Hepatocyte (in vitro differentiated cells): ENCODE measurements around the gene RAP1GDS1. TPM values are rescaled to one million over a fixed set of nuclear protein-coding genes. Genes with fewer than 3 reads are reported as not detected.

Source experiments
- DNase-seq: peaks from one replicate; pipeline ENCODE4 v3.0.0-alpha.2; 2016; ENCODE audit warnings: low spot score
- H2AFZ ChIP-seq: fragments of 200-600 bp; sonication (generic); 2 replicates; pipeline ENCODE4 v1.6.0; 2016; ENCODE audit warnings: antibody characterized with exemption, mild to moderate bottlenecking
- H3K27ac ChIP-seq: fragments of 200-600 bp; sonication (generic); 2 replicates; pipeline ENCODE4 v1.5.1; 2016; ENCODE audit warnings: mild to moderate bottlenecking
- H3K27me3 ChIP-seq: fragments of 200-600 bp; sonication (generic); 2 replicates; pipeline ENCODE4 v1.6.1; 2016
- H3K36me3 ChIP-seq: fragments of 200-600 bp; sonication (generic); replicated peaks from 2 replicates; pipeline ENCODE4 v1.5.1; 2016; ENCODE audit warnings: low read depth; ENCODE audit not compliant: insufficient read depth
- H3K4me1 ChIP-seq: fragments of 200-600 bp; sonication (generic); 2 replicates; pipeline ENCODE4 v1.5.1; 2016; ENCODE audit warnings: mild to moderate bottlenecking, moderate library complexity; ENCODE audit not compliant: insufficient read depth
- H3K4me2 ChIP-seq: fragments of 200-600 bp; sonication (generic); 2 replicates; pipeline ENCODE4 v1.6.0; 2016
- H3K4me3 ChIP-seq: fragments of 200-600 bp; sonication (generic); 2 replicates; pipeline ENCODE4 v1.5.1; 2016; ENCODE audit warnings: mild to moderate bottlenecking
- H3K79me2 ChIP-seq: fragments of 200-600 bp; sonication (generic); 2 replicates; pipeline ENCODE4 v1.6.0; 2017; ENCODE audit warnings: mild to moderate bottlenecking
- H3K9me2 ChIP-seq: fragments of 200-600 bp; sonication (generic); replicated peaks from 2 replicates; pipeline ENCODE4 v1.6.0; 2017; ENCODE audit warnings: mild to moderate bottlenecking; ENCODE audit not compliant: insufficient read depth
- H3K9me3 ChIP-seq: fragments of 200-600 bp; sonication (generic); 2 replicates; pipeline ENCODE4 v1.5.1; 2016; ENCODE audit warnings: low read depth, mild to moderate bottlenecking
- H4K20me1 ChIP-seq: fragments of 200-600 bp; sonication (generic); 2 replicates; pipeline ENCODE4 v1.6.0; 2016; ENCODE audit warnings: mild to moderate bottlenecking; ENCODE audit not compliant: insufficient read depth, poor library complexity, severe bottlenecking
- CTCF ChIP-seq: fragments of 200-600 bp; sonication (generic); IDR thresholded peaks from 2 replicates; pipeline ENCODE4 v1.5.1; 2016; ENCODE audit warnings: antibody characterized with exemption, mild to moderate bottlenecking; ENCODE audit not compliant: poor library complexity
- EZH2 ChIP-seq: fragments of 200-600 bp; sonication (generic); IDR thresholded peaks from 2 replicates; pipeline ENCODE4 v1.6.1; 2016; ENCODE audit warnings: antibody characterized with exemption, mild to moderate bottlenecking, borderline replicate concordance
- EZH2phosphoT487 ChIP-seq: fragments of 200-600 bp; sonication (generic); IDR thresholded peaks from one replicate; pipeline ENCODE4 v1.6.1; 2018; ENCODE audit warnings: antibody characterized with exemption, mild to moderate bottlenecking, low read depth, moderate library complexity; ENCODE audit not compliant: unreplicated experiment, severe bottlenecking
- WGBS: methylation state at CpG from one replicate; pipeline ENCODE4 v1.1.6; 2016; ENCODE audit warnings: low lambda C conversion rate; ENCODE audit errors: missing lambda C conversion rate; 5-methylcytosine and 5-hydroxymethylcytosine counted together
- polyA plus RNA-seq: library from polyadenylated mRNA; unstranded; fragments of >200 nt; fragmentation: Nextera tagmentation; extraction: Ambion mirVana; gene quantifications from 2 replicates; pipeline ENCODE4 v1.2.1, GENCODE V29; 2016
- total RNA-seq: library from RNA; depleted of rRNA; stranded (reverse); fragments of >200 nt; gene quantifications from 2 replicates; pipeline ENCODE4 v1.2.3, GENCODE V29; 2014

Gene RAP1GDS1
- total and polyA plus RNA-seq, 2 experiments from 2014 or later: 25.3 to 42.7 TPM

DNA sequence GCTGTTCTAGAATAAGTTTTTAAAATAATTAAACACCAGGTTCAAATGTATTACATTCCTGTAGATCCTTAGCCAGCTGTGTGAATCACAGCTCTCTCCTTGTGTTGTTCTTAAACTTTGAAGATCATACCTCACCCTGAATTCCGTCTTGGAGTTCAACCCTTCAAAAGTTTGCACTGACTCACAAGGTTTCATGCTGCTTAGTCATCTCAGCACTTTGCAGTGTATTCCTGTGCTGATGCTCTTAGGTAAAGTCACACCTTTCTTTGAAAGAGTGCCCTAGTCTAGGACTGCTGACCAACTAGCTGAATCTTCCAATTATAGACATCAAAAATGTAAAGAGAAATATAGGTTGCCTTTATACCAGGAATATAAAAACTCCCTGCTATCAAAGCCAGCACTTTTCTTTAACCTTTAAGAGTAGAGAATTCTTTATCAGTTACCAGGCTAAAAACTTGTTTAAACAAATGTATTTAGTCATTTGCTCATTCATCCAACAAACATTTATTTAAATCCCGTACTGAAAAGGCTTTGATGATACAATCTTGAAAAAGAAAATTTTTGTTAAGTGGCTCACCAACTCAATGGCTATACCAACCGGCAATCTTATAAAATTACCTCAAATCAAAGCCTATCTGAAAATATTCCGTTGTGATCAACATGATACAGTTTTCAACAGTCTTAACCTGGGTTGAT lies 169.7 kb downstream of the RAP1GDS1 start:
- peak; percentile 56 for DNase-seq
- Histone ChIP-seq H3K4me1 (no peaks in the 10 kb centered on the region), H3K27ac (peak overlapping the region; percentile 25), H2AFZ (no peak overlapping the region), H3K4me3 (no peak overlapping the region), H3K79me2 (no peaks in the 10 kb centered on the region), H3K36me3 (no peaks in the 10 kb centered on the region), H4K20me1 (no peaks in the 10 kb centered on the region), H3K9me2 (no peaks in the 10 kb centered on the region), H3K4me2 (no peak overlapping the region), H3K27me3 (no peaks in the 10 kb centered on the region), H3K9me3 (no peaks in the 10 kb centered on the region)
- 69% methylated on average over 4 of the region's 4 CpGs for WGBS
- TF ChIP-seq EZH2 (no peak), EZH2phosphoT487 (no peak), CTCF (no peak)

- no peak overlapping the region for H2AFZ ChIP-seq
- no peaks in the 10 kb centered on the region for H3K36me3 ChIP-seq
- H3K9me2 ChIP-seq: no peaks in the 10 kb centered on the region
- no peaks in the 10 kb centered on the region for H3K4me1 ChIP-seq
- H3K27ac ChIP-seq: no peak overlapping the region
- H3K9me3 ChIP-seq: no peaks in the 10 kb centered on the region
- no peaks in the 10 kb centered on the region for H4K20me1 ChIP-seq
- no peak overlapping the region for H3K4me2 ChIP-seq
- H3K79me2 ChIP-seq: no peaks in the 10 kb centered on the region
- no peak for DNase-seq
- TF ChIP-seq CTCF (no peak), EZH2 (no peak), EZH2phosphoT487 (no peak)
- no peak overlapping the region for H3K4me3 ChIP-seq
- WGBS: 83% methylated on average over 1 of the region's 1 CpG
- no peaks in the 10 kb centered on the region for H3K27me3 ChIP-seq
Measured at GRCh38 chr4:98433691-98434090, 172.5 kb downstream of the RAP1GDS1 start.

DNA sequence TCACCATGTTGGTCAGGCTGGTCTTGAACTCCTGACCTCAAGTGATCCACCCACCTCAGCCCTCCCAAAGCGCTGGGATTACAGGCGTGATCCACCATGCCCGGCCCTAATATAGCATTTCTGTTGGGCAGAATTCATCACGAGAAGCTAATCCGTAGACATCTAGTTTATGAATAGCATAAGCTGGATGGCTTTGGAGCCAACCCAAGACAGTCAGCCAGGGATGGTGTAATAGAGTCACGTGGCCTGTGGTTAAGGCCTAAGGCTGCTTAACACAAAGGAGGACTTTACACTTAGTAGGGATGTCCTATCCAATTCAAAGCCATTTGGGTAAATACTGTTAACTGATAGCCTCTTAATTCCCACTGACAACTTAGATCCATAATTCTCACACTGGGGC lies 173.6 kb downstream of the RAP1GDS1 start:
- WGBS: 100% methylated on average over 6 of the region's 6 CpGs
- TF ChIP-seq EZH2: no peak
- no peak for TF ChIP-seq EZH2phosphoT487
- TF ChIP-seq CTCF: no peak

More for the DNA sequence above, 173.6 kb downstream of the RAP1GDS1 start:
- H3K79me2 ChIP-seq: no peaks in the 10 kb centered on the region
- no peaks in the 10 kb centered on the region for H3K9me3 ChIP-seq
- no peaks in the 10 kb centered on the region for H3K36me3 ChIP-seq
- no peaks in the 10 kb centered on the region for H3K27me3 ChIP-seq
- H3K4me2 ChIP-seq: no peak overlapping the region
- no peaks in the 10 kb centered on the region for H4K20me1 ChIP-seq
- no peak overlapping the region for H2AFZ ChIP-seq
- no peaks in the 10 kb centered on the region for H3K4me1 ChIP-seq
- no peak for DNase-seq
- H3K9me2 ChIP-seq: no peaks in the 10 kb centered on the region
- no peak overlapping the region for H3K27ac ChIP-seq
- H3K4me3 ChIP-seq: no peak overlapping the region
